Uterus (tissue), 4 donors: ENCODE results near the gene TRPM1. TPM values are rescaled to one million over a fixed set of nuclear protein-coding genes. Genes with fewer than 3 reads are reported as not detected.

Source experiments
- DNase-seq, 2 donors: peaks; one replicate each; pipeline ENCODE4 v3.0.0-alpha.2; 2019 to 2020
- H3K27ac ChIP-seq, 2 donors: fragments of 200-600 bp; sonication (generic); 1 replicate in 1 of 2; 2 replicates in 1 of 2; pipeline ENCODE4 v1.5.1; 2016 to 2018
- H3K27me3 ChIP-seq, 2 donors: fragments of 200-600 bp; sonication (generic); one replicate each; pipeline ENCODE4 v1.5.1; 2018 to 2019; ENCODE audit warnings: control low read depth in 1 of 2
- H3K36me3 ChIP-seq, 2 donors: fragments of 200-600 bp; sonication (generic); one replicate each; pipeline ENCODE4 v1.5.1; 2019; ENCODE audit warnings: control low read depth in 1 of 2
- H3K4me1 ChIP-seq, 2 donors: fragments of 200-600 bp; sonication (generic); one replicate each; pipeline ENCODE4 v1.5.1; 2018 to 2019; ENCODE audit warnings: control low read depth in 1 of 2
- H3K4me3 ChIP-seq, 2 donors: fragments of 200-600 bp; sonication (generic); 1 replicate in 1 of 2; 2 replicates in 1 of 2; pipeline ENCODE4 v1.5.1; 2018 to 2019; ENCODE audit warnings: mild to moderate bottlenecking in 1 of 2
- H3K9me3 ChIP-seq, 2 donors: fragments of 200-600 bp; sonication (generic); one replicate each; pipeline ENCODE4 v1.5.1; 2019; ENCODE audit warnings: control low read depth in 1 of 2
- POLR2A ChIP-seq, 2 donors: fragments of 450-650 bp; IDR thresholded peaks; one replicate each; pipeline ENCODE4 v1.6.1; 2016; ENCODE audit warnings: antibody characterized with exemption in 2 of 2, mild to moderate bottlenecking in 1 of 2, moderate library complexity in 1 of 2
- intact Hi-C: fragments of 100-400 bp; cut with DNase I; formaldehyde crosslinking; loops from one replicate; pipeline ENCODE4 v1.15.1; 2023; ENCODE audit warnings: low total_unique reads
- total RNA-seq, 4 donors: library from RNA; depleted of rRNA in 3 of 4; stranded (reverse); fragments of >200 nt in 3 of 4; gene quantifications; one replicate each; pipeline versions ENCODE4 v1.1.0 to v1.2.4, GENCODE V29; 2014 to 2023
- TF ChIP-seq, protein P1 (sequence below), 4 experiments: fragments of 200-600 bp in 2 of 4; fragments of 450-650 bp in 2 of 4; sonication (generic) in 2 of 4; IDR thresholded peaks; one replicate each; pipeline ENCODE4 v1.5.1; 2016 to 2019; ENCODE audit warnings: antibody characterized with exemption in 4 of 4, mild to moderate bottlenecking in 2 of 4, moderate library complexity in 1 of 4
- donor health status: DM: yes; HTN: yes; CAD: no.

The TRPM1 gene
- total RNA-seq, 4 donors from 2014 or later: not detected

DNA sequence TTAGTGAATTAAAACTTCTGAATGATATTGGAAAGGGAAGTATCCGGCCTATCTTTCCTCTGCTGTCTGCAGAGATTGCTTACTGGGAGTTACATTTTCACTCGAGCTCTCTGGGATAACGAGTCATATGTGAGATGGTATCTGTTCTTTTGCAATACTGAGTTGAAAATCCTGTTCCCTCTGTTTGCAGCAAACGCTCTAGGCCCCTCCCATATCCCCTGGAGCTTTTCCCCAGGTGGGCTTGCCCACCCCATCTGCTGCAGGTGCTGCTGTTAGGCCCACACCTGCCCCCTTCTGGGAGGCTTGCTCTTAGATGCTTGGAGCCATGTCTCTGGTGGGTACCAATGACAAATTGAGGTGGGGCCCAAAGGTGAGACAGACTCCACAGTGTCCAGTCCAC is 67.4 kb downstream of the TRPM1 start:
- peaks cover 0 to 7% of the 10 kb centered on the region in 2 donors for H3K4me1 ChIP-seq
- DNase-seq: no peak
- no peak overlapping the region for H3K4me3 ChIP-seq
- no peak overlapping the region for H3K27ac ChIP-seq
- intact Hi-C loops: no loop called here
- H3K9me3 ChIP-seq: no peaks in the 10 kb centered on the region
- no peak for TF ChIP-seq POLR2A (IDR thresholded peaks at IDR 0.05)
- TF ChIP-seq, protein P1, sequence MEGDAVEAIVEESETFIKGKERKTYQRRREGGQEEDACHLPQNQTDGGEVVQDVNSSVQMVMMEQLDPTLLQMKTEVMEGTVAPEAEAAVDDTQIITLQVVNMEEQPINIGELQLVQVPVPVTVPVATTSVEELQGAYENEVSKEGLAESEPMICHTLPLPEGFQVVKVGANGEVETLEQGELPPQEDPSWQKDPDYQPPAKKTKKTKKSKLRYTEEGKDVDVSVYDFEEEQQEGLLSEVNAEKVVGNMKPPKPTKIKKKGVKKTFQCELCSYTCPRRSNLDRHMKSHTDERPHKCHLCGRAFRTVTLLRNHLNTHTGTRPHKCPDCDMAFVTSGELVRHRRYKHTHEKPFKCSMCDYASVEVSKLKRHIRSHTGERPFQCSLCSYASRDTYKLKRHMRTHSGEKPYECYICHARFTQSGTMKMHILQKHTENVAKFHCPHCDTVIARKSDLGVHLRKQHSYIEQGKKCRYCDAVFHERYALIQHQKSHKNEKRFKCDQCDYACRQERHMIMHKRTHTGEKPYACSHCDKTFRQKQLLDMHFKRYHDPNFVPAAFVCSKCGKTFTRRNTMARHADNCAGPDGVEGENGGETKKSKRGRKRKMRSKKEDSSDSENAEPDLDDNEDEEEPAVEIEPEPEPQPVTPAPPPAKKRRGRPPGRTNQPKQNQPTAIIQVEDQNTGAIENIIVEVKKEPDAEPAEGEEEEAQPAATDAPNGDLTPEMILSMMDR (IDR thresholded peaks at IDR 0.05): no peak
- no peaks in the 10 kb centered on the region for H3K27me3 ChIP-seq
- H3K36me3 ChIP-seq: no peaks in the 10 kb centered on the region

GRCh38 chr15:31032961-31033371 is 68.6 kb downstream of the TRPM1 start:
- Histone ChIP-seq H3K27ac (peak overlapping the region; percentile 35 to 64), H3K36me3 (no peaks in the 10 kb centered on the region), H3K9me3 (no peaks in the 10 kb centered on the region), H3K4me3 (no peak overlapping the region), H3K4me1 (peaks cover 0 to 7% of the 10 kb centered on the region in 2 donors), H3K27me3 (no peaks in the 10 kb centered on the region)
- DNase-seq: no peak
- TF ChIP-seq, protein P1 (IDR thresholded peaks at IDR 0.05): no peak
- TF ChIP-seq POLR2A (IDR thresholded peaks at IDR 0.05): no peak
- intact Hi-C loops: no loop called here

DNA sequence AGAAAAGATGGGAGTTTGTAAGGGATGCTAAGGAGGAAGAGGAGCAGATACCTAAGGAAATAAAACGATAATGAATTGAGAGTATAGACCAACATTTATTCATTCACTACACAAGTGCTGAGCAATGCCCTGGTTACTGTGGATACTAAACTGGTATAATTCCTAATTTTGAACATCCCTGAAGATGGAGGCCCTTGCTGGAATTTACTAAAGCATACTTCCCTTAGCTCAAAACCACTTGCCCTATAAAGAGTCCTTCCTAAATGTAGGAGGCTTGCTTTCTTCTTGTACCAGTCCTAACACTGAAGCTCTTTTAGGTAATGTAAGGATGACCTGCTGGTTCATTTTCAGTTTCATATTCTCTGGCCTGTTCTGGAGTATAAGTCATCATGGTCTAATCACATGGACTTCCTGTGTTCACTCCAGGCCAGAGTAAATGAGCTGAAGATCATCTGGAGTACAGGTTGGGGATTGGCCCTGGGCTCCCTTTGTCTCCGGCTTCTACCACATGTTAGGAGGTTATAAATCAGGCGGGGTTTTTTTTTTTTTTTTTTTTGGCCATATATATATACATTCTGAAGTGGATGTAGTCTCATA is 70.0 kb downstream of the TRPM1 start:
- Histone ChIP-seq H3K4me1 (peaks cover 0 to 7% of the 10 kb centered on the region in 2 donors), H3K27ac (no peak overlapping the region), H3K4me3 (no peak overlapping the region), H3K9me3 (no peaks in the 10 kb centered on the region), H3K27me3 (no peaks in the 10 kb centered on the region), H3K36me3 (no peaks in the 10 kb centered on the region)
- no peak for TF ChIP-seq POLR2A (IDR thresholded peaks at IDR 0.05)
- TF ChIP-seq, protein P1 (IDR thresholded peaks at IDR 0.05): no peak
- intact Hi-C loops: no loop called here
- no peak for DNase-seq

DNA sequence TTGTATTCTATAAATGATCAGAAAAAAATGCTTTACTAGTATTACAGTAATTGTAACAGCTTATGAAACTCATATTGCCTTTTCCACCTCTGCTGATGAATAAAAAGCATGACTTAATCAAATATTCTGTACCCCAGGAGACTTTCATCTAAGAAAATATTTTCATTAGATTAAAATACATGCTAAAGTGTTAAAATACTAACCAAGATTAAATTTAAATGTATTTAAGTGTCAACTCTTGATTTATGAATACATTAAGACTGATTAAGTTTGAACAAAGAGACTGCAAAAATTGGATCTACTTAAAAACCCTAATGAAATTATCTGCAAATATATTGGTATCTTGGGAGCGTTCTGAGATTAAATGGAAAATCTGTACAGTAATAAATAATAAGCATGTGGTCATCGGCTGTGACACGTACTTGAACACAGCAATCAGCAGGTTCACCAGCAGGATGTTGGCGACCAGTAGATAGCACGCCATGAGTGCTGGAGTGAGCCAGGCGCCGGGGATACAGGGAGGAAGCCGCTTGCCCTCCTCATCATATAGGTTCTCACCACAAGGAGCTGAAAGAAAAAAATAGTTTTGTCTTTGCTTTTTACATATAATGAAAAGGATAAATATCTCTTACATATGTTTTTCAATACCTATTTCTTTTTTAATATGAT is 73.5 kb downstream of the TRPM1 start:
- no peaks in the 10 kb centered on the region for H3K9me3 ChIP-seq
- no peak for DNase-seq
- intact Hi-C loops: no loop called here
- H3K27me3 ChIP-seq: no peaks in the 10 kb centered on the region
- no peak overlapping the region for H3K4me3 ChIP-seq
- H3K27ac ChIP-seq: no peak overlapping the region
- no peaks in the 10 kb centered on the region for H3K36me3 ChIP-seq
- peaks cover 3 to 5% of the 10 kb centered on the region in 2 donors for H3K4me1 ChIP-seq
- TF ChIP-seq POLR2A (IDR thresholded peaks at IDR 0.05): no peak
- TF ChIP-seq, protein P1 (IDR thresholded peaks at IDR 0.05): no peak

GRCh38 chr15:31025996-31026395 is 75.5 kb downstream of the TRPM1 start:
- no peaks in the 10 kb centered on the region for H3K36me3 ChIP-seq
- TF ChIP-seq, protein P1 (IDR thresholded peaks at IDR 0.05): no peak
- TF ChIP-seq POLR2A (IDR thresholded peaks at IDR 0.05): no peak
- intact Hi-C loops: no loop called here
- no peak overlapping the region for H3K4me3 ChIP-seq
- no peaks in the 10 kb centered on the region for H3K9me3 ChIP-seq
- no peak for DNase-seq
- no peak overlapping the region for H3K27ac ChIP-seq
- H3K27me3 ChIP-seq: no peaks in the 10 kb centered on the region
- H3K4me1 ChIP-seq: peaks cover 0 to 5% of the 10 kb centered on the region in 2 donors
